Esophagus muscularis mucosa (tissue), 3 donors: ENCODE data around the gene TIMM22.

Experiments
- CTCF ChIP-seq, 3 experiments: fragments of 200-600 bp in 2 of 3; fragments of 450-650 bp in 1 of 3; sonication (generic) in 2 of 3; IDR thresholded peaks; one replicate each; pipeline ENCODE4 v1.5.1; 2017 to 2019; ENCODE audit warnings: antibody characterized with exemption in 3 of 3, mild to moderate bottlenecking in 2 of 3, moderate library complexity in 1 of 3
- POLR2A ChIP-seq: fragments of 450-650 bp; IDR thresholded peaks from one replicate; pipeline ENCODE4 v1.6.1; 2017; ENCODE audit warnings: antibody characterized with exemption, moderate library complexity, mild to moderate bottlenecking, low read depth

GRCh38 chr17:1050996-1051925, 54.3 kb downstream of the TIMM22 start:
- no peak for TF ChIP-seq CTCF (IDR thresholded peaks at IDR 0.05)
- no peak for TF ChIP-seq POLR2A
